ENCODE results near the gene PTPRZ1. TPM values are rescaled to one million over a fixed set of nuclear protein-coding genes. Genes with fewer than 3 reads are reported as not detected.

The PTPRZ1 gene
- total RNA-seq, 1 donor from 2014 or later: 0.41 TPM

DNA sequence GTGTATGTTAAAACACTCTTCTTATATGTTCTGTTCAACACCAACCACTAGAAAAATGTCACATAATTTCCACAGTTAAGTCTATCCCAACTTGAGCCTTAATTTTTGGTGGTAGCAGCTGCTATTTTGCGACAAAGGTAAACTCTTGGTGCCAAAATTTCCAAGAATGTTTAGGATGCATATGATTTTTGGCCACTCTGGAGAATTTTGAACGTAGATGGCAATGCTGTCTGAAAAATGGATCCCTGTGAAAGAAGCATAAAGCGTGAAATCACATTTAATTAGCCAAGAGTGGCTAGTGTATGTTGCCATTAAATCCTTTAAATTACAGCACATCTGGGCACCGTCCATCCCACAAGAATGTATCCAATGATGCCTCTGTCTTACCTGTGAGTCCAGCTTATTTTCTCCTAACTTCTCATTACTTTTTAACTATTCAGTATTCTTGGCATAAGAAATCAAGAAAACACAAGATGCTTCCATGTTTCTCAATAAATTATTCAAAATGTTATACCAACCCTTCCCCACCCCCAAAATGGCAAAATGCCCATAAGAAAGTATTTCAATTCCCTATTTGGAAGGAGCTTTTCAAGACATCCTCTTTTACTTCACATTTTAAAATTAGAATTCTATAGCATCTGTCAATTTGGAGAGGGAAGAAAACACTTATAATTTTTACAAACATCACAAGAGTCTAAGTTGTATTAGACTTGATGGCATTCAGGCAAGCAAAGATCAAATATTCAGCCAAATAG, 12.4 kb downstream of the PTPRZ1 start:
- ATAC-seq (no peak), DNase-seq (ENCODE audit: missing footprints) (no peak)
- intact Hi-C loops (cut with DNase I): no loop called here

DNA sequence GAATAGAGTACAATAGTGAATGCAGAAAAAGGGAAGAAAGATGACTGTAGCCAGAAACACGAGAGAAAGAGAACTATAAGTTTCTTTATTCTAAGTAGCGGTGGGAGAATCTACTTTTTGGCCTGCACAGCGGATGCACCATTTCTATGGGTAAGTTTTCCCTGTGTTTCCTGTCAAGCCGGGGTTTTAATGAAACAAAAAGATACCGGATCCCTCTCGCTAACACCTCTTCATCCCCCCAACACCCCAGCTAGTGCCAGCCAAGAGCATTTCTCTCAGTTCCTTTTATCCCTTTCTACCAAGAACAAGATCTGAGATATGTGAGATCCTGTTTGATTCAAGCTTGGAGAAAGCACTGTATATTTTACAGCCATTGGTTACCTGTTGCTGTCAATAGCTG, 14.7 kb downstream of the PTPRZ1 start:
- ATAC-seq (no peak), DNase-seq (ENCODE audit: missing footprints) (no peak)
- intact Hi-C loops (cut with DNase I): no loop called here

DNA sequence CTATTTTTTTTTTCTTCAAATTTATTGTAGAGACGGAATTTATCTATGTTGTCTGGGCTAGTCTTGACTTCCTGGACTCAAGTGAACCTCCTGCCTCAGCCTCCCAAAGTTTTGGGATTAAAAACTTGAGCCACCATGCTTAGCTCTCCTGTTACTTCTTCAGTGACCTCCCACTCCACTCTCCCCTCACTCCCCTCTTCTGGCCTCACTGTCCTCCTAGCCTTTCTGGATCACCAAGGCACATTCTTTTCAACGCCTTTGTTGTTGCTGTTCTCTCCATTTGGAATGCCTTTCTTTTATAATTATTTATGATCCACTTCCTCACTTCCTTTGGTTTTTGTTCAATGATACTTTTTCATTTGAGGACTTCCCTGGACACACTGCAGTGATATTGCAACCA, 17.9 kb downstream of the PTPRZ1 start:
- DNase-seq (ENCODE audit: missing footprints) (no peak), ATAC-seq (no peak)
- intact Hi-C loops (cut with DNase I): no loop called here

DNA sequence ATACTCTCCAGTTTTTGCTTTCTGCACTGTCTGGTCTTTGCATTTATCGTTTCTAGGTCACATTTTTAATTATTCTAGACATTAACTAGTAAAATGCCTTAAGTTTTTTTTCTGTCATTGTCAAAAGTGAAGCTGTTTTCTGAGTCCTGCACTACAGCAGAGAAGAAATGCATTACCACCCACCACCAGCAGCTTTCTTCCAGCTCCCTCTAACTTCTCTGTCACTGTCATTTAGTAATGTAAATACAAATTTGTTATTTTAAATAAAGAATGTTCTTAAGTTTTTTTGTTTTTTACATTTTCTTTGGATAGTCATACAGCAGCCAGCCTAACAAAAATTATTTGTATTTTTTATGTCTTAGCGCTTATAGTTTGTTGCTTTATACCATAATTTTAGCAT, 18.8 kb downstream of the PTPRZ1 start:
- ATAC-seq: no peak

DNA sequence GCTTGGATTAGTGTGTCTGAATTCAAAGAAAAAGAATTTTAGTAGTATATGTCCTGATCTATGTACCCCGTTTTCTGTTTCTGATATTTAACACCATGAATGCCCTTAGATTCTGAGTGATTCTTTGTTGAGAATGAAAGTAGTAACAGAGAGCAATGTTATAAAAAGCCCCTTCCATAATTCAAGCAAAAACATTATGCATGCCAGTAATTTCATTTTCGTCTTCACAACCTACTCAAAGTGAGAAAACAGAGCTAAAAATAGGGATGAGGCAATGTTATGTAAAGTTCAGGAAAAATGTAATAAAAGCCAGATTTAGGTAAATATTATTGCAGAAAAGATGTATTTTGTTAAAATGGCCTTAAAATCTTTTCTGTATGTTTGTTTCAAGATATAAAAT, 28.1 kb downstream of the PTPRZ1 start:
- DNase-seq (ENCODE audit: missing footprints) (no peak), ATAC-seq (no peak)
- intact Hi-C loops (cut with DNase I): no loop called here

More for the DNA sequence above, 18.8 kb downstream of the PTPRZ1 start:
- no peak for DNase-seq (ENCODE audit: missing footprints)
- intact Hi-C loops (cut with DNase I): no loop called here

DNA sequence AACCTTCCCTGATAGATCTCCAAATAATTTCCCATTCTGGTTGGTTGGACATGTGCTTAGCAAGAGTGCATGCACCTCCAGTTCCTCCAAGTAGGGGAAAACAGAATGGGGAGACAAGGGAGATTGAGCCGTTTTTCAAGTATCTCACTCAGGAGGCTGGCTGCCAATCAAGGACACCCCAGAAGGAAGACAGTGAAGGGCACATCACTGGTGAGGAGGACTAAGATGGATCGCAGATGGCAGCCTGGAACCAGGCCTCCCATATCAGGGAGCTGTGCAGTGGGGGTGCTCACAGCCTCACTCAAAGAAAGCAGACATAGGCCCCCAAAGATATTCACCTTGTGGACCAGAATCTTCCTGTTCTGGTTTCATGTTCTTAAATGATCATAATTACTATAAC, 31.2 kb downstream of the PTPRZ1 start:
- intact Hi-C loops (cut with DNase I): no loop called here
- ATAC-seq (no peak), DNase-seq (ENCODE audit: missing footprints) (no peak)

DNA sequence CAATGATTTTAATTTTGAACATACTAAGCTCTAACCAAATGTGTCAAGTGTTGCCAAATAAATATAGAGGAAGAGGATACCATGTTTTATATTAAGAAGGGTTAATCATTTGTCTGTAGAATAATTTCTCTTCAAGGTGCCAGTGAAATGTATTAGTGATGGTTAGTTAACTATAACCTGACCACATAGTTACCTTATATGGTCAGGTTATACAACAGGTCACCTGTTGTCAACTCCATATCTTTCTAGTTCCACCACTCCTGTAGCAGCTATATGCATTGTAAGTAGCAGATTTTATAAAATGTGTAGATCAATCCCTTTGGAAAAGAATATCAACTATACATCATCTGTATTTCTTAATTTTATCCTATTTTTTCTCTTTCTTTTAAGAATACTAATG, 35.1 kb downstream of the PTPRZ1 start:
- ATAC-seq (no peak), DNase-seq (ENCODE audit: missing footprints) (no peak)
- intact Hi-C loops (cut with DNase I): no loop called here

DNA sequence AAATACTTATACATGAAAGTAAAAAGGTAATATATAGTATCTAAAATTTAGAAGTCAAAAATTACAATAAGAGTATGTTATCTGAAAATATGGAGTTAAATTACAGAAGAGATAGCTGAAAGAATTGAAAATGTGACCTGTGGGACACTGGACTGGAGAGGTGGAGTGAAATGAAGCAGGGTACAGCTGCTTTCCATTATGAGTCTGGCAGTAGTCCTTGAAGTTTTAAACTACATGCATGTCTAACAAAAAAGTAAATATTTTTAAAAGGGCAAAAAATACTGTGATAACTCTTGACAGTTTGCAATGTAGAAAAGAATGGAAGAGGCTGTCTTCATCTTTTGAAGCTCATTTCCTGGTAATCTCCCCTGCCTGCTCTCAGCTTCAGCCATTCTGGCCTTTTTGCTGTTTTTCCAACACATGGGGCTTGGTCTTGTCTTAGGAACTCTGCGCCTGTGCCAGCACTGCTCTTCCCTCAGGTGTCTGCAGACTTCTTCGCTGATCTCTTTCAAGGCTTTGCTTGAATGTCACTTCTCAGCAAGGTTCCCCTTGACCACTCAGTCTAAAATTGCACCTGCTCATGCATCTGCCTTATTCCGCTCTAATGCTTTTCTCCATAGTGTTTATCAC, 36.9 kb downstream of the PTPRZ1 start:
- no peak for ATAC-seq
- intact Hi-C loops (cut with DNase I): no loop called here
- no peak for DNase-seq (ENCODE audit: missing footprints)

DNA sequence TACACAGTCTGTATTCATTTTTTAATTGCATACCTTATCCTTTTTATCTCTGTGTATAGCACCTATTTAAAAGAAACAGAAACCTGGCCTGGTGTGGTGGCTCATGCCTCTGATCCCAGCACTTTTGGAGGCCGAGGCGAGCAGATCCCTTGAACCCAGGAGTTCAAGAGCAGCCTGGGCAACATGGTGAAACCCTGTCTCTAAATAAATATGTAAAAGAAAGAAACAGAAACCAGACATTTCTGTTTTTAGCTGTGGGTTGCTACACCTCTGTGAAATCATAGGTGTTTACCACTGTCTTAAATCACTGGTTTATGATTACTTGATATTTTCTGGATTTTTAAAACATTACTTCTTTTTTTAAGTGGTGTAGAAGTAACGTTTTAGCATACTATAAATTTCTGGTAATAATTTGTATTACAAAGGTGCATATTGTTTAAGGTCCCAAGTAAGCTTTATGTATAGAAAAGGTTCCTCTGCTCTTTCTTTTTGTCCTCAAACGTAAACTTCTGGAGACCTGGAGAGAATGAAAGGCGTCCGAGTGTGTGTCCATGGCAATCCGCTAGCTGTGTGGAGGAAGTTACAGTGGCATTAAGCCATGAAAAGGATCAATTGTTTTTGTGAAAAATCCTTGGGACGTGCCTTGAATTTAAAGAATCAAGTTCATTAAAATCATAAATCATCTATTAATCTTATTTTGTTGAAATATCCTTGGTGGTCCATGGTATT, 41.1 kb downstream of the PTPRZ1 start:
- intact Hi-C loops (cut with DNase I): no loop called here
- ATAC-seq: no peak
- no peak for DNase-seq (ENCODE audit: missing footprints)

DNA sequence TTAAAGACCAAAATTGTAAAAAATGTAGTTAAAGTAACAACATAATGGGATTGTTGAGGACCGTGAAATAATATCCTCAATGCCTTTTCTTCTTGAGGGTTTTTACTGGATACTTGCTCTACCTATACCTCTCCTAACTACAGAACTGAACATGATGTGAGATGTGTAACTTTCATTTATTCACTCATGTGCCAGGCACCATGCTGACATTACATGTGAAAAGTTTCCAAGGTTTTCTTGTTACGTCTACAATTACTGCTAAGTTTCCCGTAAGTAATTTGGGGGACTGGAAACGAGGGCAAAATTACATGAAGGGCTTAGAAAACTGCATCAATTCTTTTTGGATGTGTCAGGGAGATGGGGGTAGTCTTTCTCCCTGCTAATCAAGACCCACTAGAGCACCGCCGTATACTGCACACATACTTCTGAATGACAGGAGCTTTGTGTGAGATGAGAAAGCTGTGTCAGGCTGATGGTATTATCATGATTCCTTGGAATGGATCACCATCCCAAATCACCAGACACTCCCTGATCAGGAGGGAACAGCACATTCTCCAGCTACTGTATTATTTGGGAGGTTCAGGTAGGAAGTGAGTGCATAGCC, 41.8 kb downstream of the PTPRZ1 start:
- DNase-seq (ENCODE audit: missing footprints): no peak
- intact Hi-C loops (cut with DNase I): no loop called here
- ATAC-seq: no peak

DNA sequence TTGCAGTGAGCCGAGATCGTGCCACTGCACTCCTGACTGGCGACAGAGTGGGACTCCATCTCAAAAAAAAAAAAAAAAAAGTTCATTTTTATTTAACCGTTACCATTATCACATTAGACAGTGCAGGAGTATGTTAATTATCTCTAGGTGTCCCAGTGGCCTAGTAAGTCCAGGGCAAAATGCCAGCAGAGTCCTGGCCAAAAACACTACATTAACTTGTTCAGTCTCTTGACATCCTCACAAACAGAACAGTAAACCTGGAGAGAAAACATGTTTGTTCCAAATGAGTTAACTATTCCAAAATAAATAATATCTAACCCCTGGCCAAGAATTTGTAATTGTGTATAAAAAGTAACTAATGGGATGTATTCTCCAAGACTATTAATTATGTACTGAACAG, 43.2 kb downstream of the PTPRZ1 start:
- intact Hi-C loops (cut with DNase I): no loop called here
- ATAC-seq (no peak), DNase-seq (ENCODE audit: missing footprints) (no peak)

DNA sequence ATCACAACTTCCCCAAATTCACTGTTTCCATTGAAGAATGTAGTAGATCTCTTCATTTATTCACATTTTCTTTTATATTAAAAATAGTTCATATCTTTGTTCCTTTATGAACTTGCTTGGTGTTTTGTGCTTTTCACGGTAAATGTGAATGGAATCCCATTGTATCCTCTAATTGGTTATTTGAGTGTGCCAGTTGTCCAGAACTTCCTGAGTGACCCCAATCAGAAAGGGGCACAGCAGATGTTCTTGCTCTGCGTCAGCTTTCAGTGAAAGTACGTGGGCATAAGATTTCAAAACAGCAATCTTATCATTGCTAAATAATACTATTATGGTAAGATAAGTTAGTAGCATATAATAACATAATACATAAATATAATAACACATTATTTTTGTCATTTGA, 47.0 kb downstream of the PTPRZ1 start:
- no peak for ATAC-seq
- intact Hi-C loops (cut with DNase I): no loop called here
- no peak for DNase-seq (ENCODE audit: missing footprints)

DNA sequence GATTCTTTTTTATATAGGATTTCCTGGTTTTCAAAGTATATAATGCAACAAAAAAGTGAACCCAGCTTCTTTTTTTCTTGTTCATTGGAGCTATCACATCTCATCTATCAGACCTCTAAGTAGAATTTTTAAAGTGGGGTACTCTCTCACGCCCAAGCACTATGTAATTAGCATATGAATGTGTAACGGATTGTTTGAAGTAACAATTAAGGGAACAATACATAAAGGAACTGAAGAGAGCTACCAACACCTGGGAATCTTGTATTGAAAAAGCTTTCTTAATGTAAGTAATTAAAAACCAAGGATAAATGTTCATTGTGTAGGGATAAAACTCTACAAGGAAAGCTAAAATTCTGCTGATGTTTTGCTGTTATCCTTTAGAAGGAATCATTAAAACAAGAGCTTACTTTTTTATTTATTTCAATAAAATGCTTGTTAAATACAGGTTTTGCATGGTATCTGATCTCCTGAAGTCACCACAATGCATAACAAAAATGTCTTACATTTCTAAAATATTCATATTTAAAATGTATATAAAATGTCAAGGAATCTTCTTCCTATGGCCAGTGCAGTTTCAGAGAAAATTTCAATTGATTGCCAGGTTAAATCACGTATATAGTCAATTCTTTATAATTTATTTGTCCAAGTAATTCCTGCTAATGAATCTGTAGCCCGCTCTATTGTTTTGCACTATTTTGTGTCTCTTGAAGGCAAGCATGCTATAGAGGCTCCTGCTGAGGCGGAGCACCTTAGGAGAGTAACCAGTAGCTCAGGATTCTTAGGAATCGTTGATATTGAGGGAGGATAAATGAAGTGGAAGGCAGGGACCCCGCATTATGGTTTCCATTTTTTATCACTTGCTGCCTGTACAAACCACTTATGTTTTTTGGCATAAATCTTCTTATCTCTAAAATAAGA, 51.6 kb downstream of the PTPRZ1 start:
- intact Hi-C loops (cut with DNase I): no loop called here
- ATAC-seq (no peak), DNase-seq (ENCODE audit: missing footprints) (no peak)

DNA sequence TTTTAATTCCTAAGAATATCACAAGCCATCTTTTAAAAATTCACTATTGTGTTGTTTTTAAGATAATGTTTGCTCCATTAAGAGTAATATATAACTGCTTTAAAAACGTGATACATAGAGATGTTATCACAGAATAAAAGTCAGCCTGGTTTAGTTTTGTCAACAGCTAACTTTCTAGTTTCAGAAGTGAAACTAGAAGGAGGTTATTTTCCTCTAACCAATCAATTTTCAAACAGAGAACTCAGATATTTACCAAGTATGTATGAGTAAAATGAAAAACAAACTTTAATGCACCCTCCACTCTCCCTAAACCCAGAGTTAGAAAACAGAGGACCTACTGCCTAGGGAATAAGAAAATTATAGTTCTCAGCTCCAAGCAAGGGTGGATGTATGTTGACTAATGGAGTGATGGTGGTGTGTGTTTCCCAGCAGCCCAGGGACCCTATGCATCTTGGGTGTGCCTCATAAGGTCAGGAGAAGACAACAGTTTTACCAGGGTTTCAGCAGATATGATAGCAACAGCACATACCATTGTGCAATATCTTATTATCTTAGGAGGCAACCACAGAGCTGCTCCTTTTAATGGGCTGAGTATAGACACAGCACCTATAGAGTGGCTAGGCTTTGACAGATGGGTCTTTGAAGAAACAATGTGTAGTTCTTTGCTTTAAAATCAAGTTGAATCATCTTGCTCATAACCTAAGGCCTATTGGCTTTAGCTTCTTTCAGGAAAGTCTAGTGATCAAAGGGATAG, 58.4 kb downstream of the PTPRZ1 start:
- ATAC-seq (no peak), DNase-seq (ENCODE audit: missing footprints) (no peak)
- intact Hi-C loops (cut with DNase I): no loop called here

DNA sequence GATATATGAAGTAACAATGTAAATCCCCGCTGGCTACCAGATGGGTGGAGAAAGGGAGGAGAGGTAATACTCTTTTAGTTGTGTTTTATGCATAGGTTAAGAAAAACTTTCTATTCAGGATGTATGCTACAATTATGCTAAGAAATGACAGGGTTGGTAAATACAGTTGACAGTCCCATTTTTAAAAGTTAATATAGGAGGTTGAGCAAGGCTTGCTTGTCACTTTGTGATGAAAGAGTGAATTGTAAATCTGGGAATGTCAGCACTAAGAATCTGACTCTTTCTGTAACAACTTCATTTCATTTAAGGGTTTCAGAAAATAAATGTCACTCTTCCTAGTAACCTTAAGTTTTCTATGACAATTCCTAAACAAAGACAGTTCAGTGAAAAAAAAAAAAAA, 59.8 kb downstream of the PTPRZ1 start:
- intact Hi-C loops (cut with DNase I): no loop called here
- ATAC-seq (no peak), DNase-seq (ENCODE audit: missing footprints) (no peak)

DNA sequence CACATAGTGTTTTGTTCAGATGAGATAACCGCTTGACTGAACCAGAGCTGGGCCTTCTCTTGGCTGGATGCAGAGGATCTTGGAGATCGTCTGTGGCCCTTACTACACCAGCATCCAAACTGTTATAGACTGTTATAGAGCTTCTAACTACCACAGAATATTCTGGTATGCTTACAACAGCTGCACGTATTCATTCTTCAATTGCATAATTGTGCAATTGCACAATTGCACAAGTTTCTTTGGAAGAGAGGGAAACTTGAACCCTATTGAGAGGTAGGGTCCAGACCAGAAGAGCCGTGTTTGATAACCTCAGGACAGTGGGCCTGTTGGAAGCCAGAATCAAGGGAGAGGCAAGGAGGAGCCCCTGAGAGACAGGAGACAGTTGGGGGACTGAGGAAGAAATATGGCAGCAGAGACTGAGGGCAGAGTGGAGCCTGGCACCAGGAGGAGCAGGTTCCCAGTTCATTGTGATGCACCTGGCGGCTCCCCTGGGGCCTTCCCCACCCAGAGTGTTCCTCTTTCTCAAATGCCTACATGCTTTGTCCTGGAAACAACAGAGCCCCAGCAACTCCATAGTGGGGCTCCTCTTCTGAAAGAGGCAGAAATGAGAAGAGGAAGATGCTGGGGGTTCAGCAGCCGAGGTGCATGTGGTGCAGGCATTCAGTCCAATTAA, 64.1 kb downstream of the PTPRZ1 start:
- no peak for ATAC-seq
- intact Hi-C loops (cut with DNase I): no loop called here
- DNase-seq (ENCODE audit: missing footprints): no peak

DNA sequence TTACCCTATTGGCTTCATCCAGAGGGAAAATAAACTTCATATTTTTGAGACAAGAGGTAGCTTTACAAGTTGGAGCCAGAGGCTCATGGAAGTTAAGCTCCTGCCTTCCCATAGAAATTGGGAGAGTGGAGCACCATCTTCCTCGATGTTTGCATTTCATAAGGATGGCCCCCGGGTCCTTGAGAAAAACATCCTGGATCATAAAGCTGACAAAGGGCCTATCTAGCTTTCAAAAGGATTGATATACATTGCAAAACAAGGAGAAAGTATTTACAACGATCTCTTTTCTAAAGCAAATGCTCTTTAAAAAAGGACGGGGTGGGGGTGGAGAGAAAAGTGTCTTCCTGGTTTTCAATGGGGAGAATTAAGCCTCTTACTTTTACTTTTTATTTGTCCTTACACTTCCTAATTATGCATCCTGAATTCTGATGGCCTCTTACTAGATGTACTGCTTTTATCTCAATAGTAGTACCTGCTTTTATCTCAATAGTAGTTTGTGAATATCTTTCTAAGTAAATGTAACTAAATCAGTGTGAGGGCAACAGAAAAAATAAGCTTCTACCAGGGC, 65.6 kb downstream of the PTPRZ1 start:
- intact Hi-C loops (cut with DNase I): no loop called here
- DNase-seq (ENCODE audit: missing footprints) (no peak), ATAC-seq (no peak)

Data from Right ventricle myocardium inferior (tissue), 1 donor.